ENCODE results near the gene GJA8.
"Not testable (repeated sequence)": the region's sequence is repeated elsewhere in the genome, so short reads cannot be mapped to it uniquely, and the experiment has no call there.

Gene GJA8

DNA sequence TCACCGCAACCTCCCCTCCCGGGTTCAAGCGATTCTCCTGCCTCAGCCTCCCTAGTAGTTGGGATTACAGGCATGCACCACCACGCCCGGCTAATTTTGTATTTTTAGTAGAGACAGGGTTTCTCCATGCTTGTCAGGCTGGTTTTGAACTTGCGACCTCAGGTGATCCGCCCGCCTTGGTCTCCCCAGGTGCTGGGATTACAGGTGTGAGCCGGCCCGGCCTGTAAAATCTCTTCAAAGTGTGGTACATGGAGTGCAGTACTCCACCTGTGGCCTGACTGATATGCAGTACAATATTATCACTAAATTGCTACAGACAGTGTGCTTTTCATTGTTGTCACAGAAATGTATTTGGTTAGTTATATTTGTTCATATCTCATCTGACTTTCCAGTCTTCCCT lies 25.1 kb downstream of the GJA8 start:
- DNase-seq (ENCODE audit: low read depth): not testable (repeated sequence)

DNA sequence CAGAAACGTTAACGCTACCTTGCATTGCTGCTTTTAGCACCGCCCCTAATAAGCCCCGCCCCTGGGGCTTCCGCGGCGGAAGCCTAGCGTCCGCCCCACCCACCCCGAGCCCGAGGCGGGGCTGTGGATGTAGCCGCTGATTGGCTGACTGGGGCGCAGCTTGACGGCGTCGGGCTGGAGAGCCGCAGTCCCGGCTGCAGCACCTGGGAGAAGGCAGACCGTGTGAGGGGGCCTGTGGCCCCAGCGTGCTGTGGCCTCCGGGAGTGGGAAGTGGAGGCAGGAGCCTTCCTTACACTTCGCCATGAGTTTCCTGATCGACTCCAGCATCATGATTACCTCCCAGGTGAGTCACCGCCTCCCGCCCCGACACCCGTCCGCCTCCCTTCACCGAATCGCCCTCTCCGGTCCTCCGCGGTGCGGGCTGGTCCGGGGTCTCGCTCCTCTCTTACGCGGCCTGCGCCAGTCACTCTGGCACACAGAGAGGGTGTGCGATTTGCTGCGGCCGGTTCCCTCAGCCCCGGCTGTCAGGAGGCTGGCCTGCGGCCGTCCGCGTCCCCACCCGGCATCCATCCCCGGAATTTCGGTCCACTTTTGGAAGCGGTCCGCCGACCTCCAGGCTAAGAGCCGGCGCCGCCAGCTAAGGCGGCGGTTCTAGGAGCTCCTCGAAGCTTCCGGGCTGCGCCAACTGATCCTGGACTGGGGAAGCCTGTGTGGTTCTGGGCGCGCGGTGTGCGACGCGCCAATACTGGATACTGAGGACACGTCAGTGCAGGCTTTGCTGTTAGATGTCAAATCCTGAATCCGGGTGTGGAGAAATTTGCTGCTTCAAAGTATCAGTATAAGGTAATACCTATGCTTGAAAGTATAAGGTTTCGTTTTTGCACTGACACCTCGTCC lies 25.9 kb downstream of the GJA8 start, which contains the start of gene GPR89B:
GPR89B (plus strand) TSS at position 185 of the 897 bp plus-strand sequence; CDS start at position 302, 117 bp downstream.
- peak; percentile 91 for DNase-seq (ENCODE audit: low read depth)

- DNase-seq (ENCODE audit: low read depth): not testable (repeated sequence)
Measured at GRCh38 chr1:147931137-147931536, 28.5 kb downstream of the GJA8 start.

DNA sequence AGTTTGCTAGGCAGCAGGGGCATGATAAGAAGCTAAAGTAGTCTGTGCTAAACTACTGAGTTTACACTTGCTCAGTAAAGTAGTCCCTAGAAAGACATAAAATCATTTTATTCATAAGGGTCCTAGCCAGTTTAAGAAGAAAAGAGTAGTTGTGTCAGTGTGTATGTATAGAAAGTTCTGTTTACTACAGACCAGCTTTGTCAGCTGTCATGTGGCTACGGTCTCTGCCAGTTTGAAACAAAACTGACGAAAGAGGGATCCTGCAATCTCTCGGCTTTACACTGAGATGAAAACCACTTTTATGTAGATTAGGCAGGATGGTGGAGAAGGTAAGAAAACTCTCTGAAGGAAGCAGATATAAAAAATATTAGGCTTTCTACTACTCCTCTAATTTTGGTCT lies 32.7 kb downstream of the GJA8 start:
- DNase-seq (ENCODE audit: low read depth): not testable (repeated sequence)

GRCh38 chr1:147940456-147940855 lies 37.9 kb downstream of the GJA8 start:
- not testable (repeated sequence) for DNase-seq (ENCODE audit: low read depth)

DNA sequence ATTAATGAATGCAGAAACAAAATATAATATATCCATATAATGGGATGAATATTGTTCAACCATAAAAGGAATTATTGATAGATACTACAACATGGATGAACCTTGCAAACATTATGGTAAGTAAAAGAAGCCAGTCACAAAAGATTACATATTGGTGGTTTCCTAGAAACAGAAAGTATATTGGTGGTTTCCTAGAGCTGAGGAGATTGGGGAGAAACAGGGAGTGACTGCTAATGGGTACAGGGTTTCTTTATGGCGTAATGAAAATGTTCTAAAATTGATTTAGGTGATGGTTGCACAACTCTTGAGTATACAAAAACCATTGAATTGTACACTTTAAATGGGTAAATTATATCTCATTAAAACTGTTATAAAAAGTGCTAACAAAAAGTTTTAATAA lies 40.0 kb downstream of the GJA8 start:
- DNase-seq (ENCODE audit: low read depth): not testable (repeated sequence)

- not testable (repeated sequence) for DNase-seq (ENCODE audit: low read depth)
Measured at GRCh38 chr1:147949517-147949916, 46.9 kb downstream of the GJA8 start.

Measured in stimulated activated CD8-positive, alpha-beta memory T cell treated with anti-CD3 and anti-CD28 coated beads, Interleukin-4, amount 100 ng/mL, for 24 hours (primary cell).